ENCODE data around the gene PAQR7.

PAQR7 gene

GRCh38 chr1:25891606-25892005 is 16.1 kb upstream of the PAQR7 start:
- FAIRE-seq (no peak), DNase-seq (ENCODE audit: insufficient read length, low spot score) (no peak)
- TF ChIP-seq POLR2A (IDR thresholded peaks at IDR 0.05; ENCODE audit: low read depth, low read length) = no peak

GRCh38 chr1:25890239-25891034 is 14.9 kb upstream of the PAQR7 start:
- FAIRE-seq (peak; percentile 15), DNase-seq (ENCODE audit: insufficient read length, low spot score) (no peak)
- TF ChIP-seq POLR2A (IDR thresholded peaks at IDR 0.05; ENCODE audit: low read depth, low read length) = no peak

- TF ChIP-seq POLR2A (IDR thresholded peaks at IDR 0.05; ENCODE audit: low read depth, low read length) = no peak
- no peak for FAIRE-seq
- no peak for DNase-seq (ENCODE audit: insufficient read length, low spot score)
Measured at GRCh38 chr1:25889470-25889869, 14.0 kb upstream of the PAQR7 start.

- no peak for FAIRE-seq
- DNase-seq (ENCODE audit: insufficient read length, low spot score) = no peak
- TF ChIP-seq POLR2A (IDR thresholded peaks at IDR 0.05; ENCODE audit: low read depth, low read length) = no peak
Measured at GRCh38 chr1:25888426-25888987, 13.0 kb upstream of the PAQR7 start.

- DNase-seq (ENCODE audit: insufficient read length, low spot score) (no peak), FAIRE-seq (no peak)
- TF ChIP-seq POLR2A (IDR thresholded peaks at IDR 0.05; ENCODE audit: low read depth, low read length) = no peak
Measured at GRCh38 chr1:25885602-25886001, 10.1 kb upstream of the PAQR7 start.

GRCh38 chr1:25881266-25881665 is 5.8 kb upstream of the PAQR7 start:
- TF ChIP-seq POLR2A (IDR thresholded peaks at IDR 0.05; ENCODE audit: low read depth, low read length) = no peak
- DNase-seq (ENCODE audit: insufficient read length, low spot score) (no peak), FAIRE-seq (no peak)

- FAIRE-seq (no peak), DNase-seq (ENCODE audit: insufficient read length, low spot score) (no peak)
Measured at GRCh38 chr1:25880518-25880917, 5.0 kb upstream of the PAQR7 start.

GRCh38 chr1:25879675-25880074 is 4.2 kb upstream of the PAQR7 start:
- no peak for FAIRE-seq
- DNase-seq (ENCODE audit: insufficient read length, low spot score) = no peak
- TF ChIP-seq POLR2A (IDR thresholded peaks at IDR 0.05; ENCODE audit: low read depth, low read length) = no peak

More at GRCh38 chr1:25880518-25880917, 5.0 kb upstream of the PAQR7 start:
- no peak for TF ChIP-seq POLR2A (IDR thresholded peaks at IDR 0.05; ENCODE audit: low read depth, low read length)

- no peak for DNase-seq (ENCODE audit: insufficient read length, low spot score)
- no peak for FAIRE-seq
- TF ChIP-seq POLR2A (IDR thresholded peaks at IDR 0.05; ENCODE audit: low read depth, low read length) = no peak
Measured at GRCh38 chr1:25878690-25879089, 3.2 kb upstream of the PAQR7 start.

- FAIRE-seq (no peak), DNase-seq (ENCODE audit: insufficient read length, low spot score) (no peak)
- no peak for TF ChIP-seq POLR2A (IDR thresholded peaks at IDR 0.05; ENCODE audit: low read depth, low read length)
Measured at GRCh38 chr1:25877155-25877554, 1.6 kb upstream of the PAQR7 start.

- DNase-seq (ENCODE audit: insufficient read length, low spot score) (no peak), FAIRE-seq (no peak)
- no peak for TF ChIP-seq POLR2A (IDR thresholded peaks at IDR 0.05; ENCODE audit: low read depth, low read length)
Measured at GRCh38 chr1:25876693-25877077, 1.2 kb upstream of the PAQR7 start.

GRCh38 chr1:25875856-25876692 is 566 bp upstream of the PAQR7 start:
- DNase-seq (ENCODE audit: insufficient read length, low spot score) (no peak), FAIRE-seq (no peak)

GRCh38 chr1:25874635-25875153 is 814 bp downstream of the PAQR7 start:
- FAIRE-seq (no peak), DNase-seq (ENCODE audit: insufficient read length, low spot score) (no peak)
- TF ChIP-seq POLR2A (IDR thresholded peaks at IDR 0.05; ENCODE audit: low read depth, low read length) = no peak

More at GRCh38 chr1:25875856-25876692, 566 bp upstream of the PAQR7 start:
- TF ChIP-seq POLR2A (IDR thresholded peaks at IDR 0.05; ENCODE audit: low read depth, low read length) = no peak

- no peak for FAIRE-seq
- TF ChIP-seq POLR2A (IDR thresholded peaks at IDR 0.05; ENCODE audit: low read depth, low read length) = no peak
- no peak for DNase-seq (ENCODE audit: insufficient read length, low spot score)
Measured at GRCh38 chr1:25874209-25874608, 1.3 kb downstream of the PAQR7 start.
